GM18858 (cell line): Measurements from ENCODE around the gene ADAMTS17.
A peak's percentile ranks its signal among the peaks of the same experiment; 100 is the strongest.

ENCODE experiments used
- ATAC-seq: cut with Tn5 transposase; IDR thresholded peaks from one replicate; pipeline ENCODE4 v1.9.1; 2021; ENCODE audit not compliant: unreplicated experiment

The ADAMTS17 gene

DNA sequence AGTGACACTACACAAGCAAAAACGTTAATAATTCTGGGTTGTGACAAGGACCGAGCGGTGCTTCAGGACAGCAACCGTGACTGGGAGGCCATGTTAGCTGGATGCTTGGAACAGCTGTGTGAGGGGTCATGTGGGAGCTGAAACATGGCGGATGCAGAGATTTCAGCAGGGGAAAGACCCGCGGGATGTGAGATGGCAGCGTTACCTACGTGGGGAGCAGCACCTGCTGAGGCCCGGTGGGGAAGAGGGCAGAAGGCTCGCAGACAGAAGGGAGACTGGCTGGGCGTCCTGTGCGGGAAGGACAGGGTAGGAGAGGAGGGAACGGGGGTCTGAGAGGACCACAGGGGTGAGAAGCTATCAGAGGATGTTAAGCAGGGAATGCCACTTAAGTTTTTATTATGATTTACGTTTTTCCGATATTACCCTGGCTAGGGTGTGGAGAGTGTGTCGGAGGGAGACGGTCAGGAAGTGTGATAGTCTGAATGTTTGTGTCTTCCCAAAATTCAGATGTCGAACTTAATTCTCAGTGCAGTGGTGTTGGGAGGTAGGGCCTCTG lies 379.7 kb downstream of the ADAMTS17 start:
- no peak for ATAC-seq

DNA sequence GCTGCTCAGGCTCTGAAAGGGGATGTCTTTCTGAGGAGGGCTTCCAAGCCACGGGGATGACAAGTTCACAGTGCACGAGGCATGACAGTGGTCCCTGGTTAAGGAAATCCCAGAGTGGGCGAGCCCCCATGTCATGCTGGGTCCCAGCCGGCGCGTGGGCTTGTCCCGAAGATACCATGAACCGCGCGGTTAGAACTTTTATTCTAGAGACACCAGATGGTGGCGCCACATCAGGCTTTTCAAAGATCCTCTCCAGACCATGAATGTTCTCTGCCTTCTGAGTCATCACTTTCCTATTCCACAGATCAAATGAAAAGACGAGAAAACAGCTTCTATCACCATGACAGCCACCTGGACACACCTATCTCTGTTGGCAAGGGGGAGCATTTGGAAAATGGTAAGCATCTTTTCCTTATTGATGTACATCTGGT lies 380.7 kb downstream of the ADAMTS17 start:
- ATAC-seq = no peak

DNA sequence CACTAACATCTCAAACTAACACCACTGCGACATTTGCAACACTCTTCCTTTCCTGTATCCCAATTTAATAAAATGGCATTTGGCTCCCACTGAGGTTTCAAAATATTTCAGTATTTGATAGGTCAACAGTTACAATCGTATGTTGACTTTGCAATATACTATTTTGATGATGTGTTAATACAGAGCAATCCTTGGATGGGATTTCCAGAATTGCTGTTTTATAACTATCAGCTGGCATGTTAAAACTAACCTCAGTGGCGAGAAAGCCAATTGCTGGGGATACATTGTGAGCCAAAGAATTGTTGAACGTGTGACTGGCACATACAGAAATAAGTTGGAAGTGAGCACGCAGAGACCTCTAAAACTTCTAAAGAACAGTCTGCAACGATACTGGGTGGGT lies 382.4 kb downstream of the ADAMTS17 start:
- no peak for ATAC-seq

DNA sequence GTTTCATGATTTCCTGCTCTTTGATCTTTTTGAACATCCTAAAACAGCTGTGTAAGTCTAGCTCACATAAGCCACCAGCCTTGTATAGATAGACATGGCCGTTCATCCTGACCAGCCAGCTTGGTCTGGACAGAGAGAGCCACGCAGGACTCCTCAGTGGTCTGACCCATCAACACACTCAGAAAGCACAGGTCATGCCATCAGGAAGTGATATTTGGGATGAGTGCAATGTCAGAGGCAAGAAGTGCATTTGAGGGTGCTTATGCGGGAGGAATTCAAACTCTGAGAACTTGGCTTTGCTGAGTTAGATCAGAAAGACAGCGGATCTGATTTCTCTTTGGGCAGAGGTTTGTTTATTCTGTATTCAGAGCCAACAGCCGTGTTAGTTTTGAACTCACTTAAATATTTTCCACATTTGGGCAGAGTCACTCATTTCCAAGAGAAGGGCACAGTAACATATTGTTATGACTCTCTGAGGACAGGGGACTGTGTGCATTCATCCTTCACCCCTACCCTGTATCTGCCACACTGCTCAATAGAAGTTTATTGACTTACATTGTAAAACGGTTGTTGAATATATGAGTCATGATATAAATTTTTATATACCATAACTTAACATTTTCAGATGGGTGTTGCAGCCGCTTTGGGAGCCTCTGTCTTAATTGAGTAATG lies 383.2 kb downstream of the ADAMTS17 start:
- ATAC-seq = no peak

DNA sequence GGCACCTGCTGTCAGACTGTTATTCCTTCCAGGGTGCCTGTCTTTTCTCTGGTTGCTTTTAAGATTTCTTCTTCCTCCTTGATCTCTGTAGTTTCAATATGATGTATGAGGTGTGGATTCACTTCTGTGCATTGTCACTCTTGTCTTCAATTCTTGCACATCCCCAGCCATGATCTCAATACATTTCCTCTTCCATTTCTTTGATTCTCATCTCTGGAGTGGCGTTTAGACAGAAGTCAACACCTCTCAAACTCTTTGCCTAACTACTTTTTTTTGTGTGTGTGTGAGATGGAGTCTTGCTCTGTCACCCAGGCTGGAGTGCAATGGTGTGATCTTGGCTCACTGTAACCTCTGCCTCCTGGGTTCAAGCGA lies 384.1 kb downstream of the ADAMTS17 start:
- no peak for ATAC-seq

DNA sequence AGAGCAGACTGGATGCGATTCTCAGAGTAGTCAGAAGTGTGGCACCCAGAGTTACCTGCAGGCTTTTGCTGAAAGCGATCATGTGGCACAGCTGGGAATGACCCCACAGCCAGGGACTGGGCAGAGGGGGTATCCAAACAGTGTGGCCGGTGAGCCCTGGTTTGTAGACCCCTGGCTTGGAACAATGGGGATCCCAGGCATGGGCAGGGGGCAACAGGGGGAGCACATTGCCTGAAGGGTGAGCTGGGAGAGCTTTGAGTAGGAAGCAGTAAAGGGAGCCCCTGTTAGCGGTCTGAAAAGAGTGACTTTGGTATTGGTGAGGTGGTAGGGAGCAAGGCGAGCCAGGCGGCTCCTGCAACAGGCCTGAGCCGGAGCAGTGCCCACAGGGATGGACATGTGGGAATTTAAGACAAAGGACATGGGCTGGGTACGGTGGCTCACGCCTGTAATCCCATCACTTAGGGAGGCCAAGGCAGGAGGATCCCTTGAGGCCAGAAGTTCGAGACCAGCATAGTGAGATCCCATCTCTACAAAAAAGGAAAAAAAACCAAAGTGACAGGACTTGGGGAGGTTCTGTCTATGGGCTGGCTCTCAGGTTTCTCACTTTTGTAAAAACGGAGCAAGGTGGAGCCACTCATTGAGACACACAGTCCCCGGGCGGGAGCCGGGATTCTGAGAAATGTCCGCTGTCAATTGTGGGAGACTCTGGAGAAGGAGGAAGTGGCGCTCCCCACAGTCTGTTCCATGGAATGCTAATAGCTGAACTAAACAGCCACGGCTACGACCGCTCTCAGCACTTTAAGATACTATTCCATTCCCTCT lies 384.7 kb downstream of the ADAMTS17 start:
- no peak for ATAC-seq

DNA sequence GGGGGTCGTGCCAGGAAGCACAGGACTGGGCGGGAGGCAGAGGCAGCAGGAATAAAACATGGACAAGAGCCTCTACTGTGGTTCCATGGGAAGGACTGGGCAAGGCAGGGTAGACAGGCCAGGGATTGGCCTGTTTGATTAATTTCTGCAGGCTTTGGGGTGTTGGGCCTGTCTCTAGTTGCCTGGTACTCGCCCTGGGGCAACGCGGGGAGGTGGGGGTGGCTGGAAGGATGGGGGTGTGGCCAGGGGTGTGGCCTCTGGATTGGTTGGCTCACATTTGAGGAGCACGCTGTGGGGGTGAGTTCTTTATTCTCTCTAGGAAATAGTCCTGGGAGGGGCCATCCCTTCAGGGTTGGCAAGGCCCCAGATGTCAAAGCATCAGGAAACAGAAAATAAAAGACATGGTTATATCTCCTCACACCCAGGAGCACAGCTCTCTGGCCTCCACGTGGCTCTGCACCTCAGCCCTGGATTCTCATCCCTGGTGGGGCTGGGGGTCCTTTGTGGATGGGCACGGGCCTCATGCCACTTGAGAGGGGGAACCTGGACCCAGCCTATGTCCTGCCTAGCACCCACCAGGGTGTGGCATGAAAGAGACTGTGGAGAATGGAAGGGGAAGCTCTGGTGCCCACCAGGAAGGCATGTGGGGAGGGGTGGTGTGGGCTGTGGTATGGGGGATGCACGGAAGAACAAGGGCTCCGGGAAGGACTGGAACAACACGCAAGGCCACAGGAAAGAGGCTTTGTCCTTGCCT lies 385.6 kb downstream of the ADAMTS17 start:
- no peak for ATAC-seq

DNA sequence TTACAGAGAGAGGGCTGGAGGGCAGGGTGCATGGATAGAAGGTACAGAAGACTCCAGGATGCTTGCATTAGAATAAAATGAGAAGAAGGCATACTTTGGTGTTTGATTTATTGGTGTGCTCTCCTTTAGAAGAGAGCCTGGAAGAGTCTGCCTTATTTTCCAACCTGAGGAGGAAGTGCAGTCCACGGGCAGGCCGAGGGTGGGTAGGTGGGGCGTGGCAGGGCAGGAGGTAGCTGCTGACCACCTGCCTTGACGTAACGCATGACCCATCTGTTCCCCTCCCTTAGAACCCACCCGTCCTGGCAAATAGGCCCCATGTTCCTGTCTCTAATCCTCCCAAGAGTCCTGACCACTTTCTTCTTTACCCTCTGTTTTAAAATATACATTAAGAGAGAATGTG lies 386.2 kb downstream of the ADAMTS17 start:
- ATAC-seq = no peak

DNA sequence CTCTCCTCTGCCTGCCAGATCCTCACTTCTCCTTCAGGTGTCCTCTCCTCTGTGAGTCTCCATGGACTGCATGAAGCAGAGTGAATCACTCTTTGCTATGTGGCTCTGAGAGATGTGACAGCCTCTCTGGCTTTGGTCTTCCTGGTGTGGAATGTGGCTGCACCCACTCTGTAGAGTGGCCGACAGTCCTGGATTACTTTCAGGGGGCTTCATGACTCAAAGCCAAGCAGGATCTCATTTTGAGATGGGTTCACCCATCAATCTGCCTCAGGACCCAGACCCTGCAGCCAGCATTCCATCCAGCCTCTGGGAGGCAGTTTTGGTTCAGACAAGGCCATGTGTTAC lies 386.6 kb downstream of the ADAMTS17 start:
- ATAC-seq = no peak

DNA sequence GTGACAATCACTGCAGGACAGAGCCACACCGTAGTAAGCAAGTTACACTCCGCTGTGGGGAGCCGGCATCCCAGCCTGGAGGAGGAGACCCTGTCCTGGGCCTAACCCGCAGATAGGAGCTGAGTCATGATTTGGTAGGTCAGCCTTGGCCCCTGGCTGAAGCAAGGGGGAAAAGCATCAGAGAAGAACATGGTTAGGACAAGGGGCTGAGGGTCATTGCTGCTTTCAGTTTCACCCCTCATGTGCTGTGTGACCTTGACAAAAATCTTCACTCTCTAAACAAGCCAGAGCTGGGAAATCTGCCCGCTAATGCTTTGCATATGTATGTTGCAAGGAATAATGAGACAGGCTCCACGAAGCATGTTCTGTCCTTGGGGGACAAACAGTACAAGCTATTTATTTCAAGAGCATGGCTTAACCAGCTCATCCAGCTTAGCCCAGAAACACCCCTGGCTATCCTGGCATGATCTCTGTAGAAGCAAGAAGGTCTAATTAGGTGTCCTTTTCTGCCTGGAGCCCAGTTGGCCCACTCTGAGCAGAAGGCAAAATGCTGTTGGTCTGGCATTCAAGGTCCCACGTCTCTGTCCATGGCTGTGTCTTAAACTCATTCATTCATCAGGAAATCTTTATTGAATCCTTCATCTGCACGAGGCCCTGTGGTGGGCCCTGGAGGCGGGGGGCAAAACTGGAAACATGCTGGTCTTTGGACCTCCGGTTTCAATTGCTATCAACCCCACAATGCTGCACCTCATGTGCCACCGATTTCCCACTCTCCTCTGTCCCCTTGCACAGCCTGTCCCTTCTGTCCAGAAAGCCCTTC lies 387.2 kb downstream of the ADAMTS17 start:
- no peak for ATAC-seq

DNA sequence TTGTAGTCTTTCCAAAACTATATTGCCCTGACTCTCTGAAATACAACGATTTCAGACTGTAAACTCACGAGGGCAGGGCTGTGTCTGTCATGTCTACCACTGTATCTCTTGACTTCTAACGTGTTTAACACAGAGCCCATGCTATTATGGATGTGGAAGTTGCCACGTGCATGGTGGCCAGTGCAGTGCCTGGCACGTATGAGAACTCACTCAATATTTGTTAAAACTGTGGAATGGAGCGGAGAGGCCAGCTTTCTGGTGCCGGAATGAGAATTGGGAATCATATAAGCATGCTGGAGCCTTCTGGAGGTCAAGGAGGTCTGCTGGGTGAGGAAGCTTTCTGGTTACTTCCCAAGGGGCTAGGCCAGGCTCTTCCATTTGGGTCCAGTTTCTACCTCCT lies 387.9 kb downstream of the ADAMTS17 start:
- ATAC-seq = no peak

DNA sequence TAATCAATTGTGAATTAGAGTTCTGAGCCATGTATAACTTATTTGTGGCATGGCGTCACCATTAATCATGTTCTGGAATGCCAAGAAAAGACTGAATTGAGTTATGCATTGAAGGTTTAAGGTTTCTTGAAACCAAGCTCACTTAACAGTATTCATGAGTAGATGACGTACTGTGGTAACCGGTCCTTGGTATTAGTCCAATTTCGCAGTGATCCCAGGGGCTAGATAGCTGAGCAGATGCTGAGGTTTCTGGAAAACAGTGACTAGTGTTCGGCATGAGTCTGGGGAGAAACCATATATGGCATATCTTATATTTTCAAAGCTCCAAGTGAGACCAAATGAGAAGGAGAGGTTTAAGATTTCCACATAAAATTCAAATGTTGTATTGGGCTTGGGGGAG lies 390.3 kb downstream of the ADAMTS17 start:
- ATAC-seq = no peak

DNA sequence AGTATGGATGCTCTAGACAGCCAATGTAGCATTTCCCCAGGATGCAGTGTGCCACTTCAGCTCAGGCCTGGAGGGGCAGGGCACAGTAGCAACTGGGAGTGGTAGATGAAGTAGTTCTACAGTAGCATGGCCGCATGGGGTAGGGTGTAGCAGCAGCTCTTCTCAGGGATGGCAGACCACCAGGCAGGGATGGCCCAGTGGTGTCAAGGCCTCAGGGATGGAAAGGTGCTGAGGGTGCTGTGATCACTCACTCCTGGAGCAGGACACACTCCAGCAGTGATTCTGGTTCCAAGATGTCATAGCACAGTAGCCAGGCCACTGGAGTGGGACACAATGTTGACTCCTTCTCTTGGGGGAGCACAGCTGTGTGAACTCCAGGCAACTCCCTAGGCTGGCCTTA lies 397.6 kb downstream of the ADAMTS17 start:
- ATAC-seq = no peak

DNA sequence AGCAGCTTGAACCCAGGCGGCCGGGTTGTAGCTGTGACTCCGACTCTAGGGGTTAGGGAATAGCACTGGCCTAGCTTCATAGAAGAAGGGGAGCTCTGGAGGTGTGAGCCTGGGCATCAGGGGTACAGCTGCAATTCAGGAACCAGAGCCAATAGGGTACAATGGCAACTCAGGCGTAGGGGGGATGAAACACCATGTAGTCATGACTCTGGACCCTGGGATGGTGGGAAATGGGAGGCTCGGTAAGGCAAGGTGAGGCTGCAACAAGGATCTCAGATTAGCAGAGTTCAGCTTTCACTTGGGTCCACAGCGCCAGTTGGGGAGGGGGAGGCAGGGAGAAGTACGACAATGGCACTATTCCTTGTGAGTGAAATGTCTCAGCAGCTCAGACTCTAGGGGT lies 398.3 kb downstream of the ADAMTS17 start:
- ATAC-seq = no peak

DNA sequence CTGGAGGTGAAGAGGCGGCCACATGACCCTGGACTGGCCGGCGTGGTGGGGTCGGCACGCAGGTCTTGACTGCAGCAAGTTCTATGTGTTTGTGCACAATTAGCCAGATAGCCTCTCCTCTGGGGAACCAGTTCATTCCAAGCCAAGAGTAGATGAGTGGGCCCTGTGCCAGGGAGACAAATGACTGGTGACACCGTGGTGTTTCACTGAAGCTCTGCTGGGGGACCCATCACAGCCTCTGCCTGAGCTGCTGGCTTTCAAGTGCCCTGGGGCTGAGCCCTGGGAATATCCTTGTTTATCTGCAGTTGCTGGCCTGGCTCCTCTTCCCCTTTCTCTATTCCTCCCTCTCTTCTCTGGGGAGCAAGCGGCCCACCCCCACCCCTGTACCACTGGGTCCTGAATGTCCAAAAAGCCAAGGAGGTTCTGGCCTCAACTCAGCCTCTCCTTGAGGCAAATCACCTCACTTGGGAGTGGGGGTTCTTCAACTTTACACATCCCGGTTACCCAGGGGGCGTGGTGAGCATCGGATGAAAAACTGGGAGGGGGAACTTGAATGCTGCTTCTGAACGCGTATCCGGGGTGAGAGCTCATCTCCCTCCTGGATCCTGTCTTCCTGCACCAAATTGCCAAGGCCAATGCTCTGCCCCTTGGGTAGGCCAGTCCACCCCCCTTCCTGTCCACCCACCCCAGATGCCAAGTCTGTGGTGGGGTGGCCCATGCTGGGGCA lies 408.9 kb downstream of the ADAMTS17 start:
- no peak for ATAC-seq

DNA sequence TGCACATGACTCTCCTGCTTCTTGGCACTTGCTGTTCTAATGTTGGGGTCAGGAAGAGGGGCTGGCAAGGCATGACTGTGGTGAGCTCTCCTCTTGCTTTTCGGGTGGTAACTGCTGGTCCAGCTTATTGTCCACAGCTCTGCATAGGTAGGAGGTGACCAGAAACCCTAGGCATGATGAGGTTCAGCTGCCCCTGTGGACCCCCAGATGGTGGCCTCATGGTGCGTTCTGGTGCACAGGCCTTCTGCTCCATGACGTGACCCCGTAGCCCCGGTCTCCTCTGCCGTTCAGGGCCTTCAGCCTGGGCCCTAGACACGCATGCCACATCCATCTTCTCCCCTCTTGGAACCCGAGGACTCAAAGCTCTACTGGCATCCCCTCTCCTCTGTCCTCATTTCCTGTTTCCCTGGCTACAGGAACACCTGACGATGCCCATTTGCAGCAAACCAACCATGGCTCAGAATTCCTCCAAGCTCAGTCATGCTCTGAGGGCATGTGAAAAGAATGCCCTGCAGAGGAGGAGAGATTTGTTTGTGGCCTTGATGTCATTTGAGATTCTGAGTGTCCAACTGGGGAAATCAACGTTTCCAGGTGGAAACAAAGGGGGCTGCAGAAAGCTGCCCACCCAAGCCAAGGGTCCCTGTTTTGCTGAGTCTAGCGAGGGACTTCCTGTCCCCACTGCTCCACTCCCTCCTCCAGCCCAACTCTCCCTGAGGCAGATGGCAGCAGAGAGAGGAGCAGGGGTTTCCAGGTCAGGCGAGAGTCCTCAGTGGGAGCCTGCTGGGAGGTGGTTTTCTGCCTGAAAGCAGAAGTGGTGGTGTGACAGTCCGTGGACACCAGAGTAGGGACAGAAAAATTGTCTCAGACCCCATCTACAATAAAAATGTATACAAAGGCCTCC lies 409.8 kb downstream of the ADAMTS17 start:
- no peak for ATAC-seq

DNA sequence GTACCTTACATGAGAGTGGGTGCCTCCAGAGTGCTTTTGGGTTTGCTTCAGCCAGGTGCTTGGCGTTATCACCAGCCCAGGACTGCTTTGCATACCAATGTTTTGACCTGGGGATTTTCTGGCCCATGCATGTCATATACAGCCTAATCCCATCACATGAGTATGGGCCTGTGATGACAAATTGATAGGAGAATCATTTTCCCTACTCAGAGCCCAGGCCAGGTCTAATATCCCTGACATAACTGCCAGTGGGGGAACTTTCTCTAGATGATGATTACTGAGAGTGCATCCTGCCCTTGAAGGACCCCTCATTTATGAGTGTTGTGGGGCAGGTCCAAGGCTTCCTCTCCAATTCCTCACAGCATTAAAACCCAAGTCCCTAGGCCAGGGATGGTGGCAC lies 411.1 kb downstream of the ADAMTS17 start:
- ATAC-seq = no peak

DNA sequence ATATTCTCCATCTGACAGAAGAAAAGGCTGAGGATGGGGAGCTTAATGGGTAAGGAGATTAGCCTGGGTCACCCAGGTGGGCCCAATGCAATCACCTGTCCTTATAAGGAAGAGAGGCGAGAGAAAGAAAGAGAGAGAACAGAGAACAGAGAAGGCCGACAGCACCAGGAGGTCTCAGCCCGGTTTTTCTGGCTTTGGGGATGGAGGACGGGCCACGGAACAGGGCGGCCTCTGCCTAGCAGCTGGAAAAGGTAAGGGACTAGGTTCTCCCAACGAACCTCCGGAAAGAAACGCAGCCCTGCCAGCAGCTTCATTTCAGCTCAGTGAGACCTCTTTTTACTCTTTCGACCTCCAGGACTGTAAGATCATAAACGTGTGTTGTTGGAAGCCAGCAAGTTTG lies 412.5 kb downstream of the ADAMTS17 start:
- no peak for ATAC-seq

DNA sequence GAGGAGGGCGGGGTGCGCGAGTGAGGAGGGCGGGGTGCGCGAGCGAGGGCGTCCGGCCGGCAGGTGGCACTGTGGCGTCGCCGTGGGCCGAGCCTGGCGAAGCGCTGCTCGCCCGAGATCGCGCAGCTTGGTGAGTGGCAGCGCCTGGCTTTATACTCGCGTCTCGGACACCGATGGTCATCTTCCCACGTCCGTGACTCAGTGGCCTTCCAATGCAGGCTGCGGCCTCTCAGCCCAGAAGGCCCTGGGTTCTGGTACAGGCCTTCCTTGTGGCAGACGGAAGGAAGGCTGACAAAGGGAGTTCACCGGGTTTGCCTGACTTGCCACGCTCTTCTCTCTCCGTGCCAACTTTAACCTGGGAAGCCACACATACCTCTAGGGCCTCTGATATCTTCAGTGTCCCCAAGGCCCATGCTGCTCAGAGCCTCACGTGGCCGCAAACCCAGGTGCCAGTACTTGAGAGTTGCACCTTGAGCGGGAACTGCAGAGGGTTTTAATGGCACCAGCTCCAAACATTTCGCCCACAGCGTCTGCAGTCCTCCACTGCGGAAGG lies 413.3 kb downstream of the ADAMTS17 start:
- ATAC-seq = peak; percentile 83
